SK-N-MC (cell line): Measurements from ENCODE around the gene PGAM5.

Experiments
- EZH2 ChIP-seq: fragments of 200-600 bp; sonication (generic); IDR thresholded peaks from one replicate; pipeline ENCODE4 v1.6.1; 2017; ENCODE audit warnings: antibody characterized with exemption
- POLR2AphosphoS5 ChIP-seq: IDR thresholded peaks from 2 replicates; pipeline ENCODE4 v1.6.1; 2012; ENCODE audit warnings: mild to moderate bottlenecking, low read depth, low read length, borderline replicate concordance

GRCh38 chr12:132761032-132761920 is 50.6 kb downstream of the PGAM5 start, which contains the start of gene ANKLE2:
- TF ChIP-seq EZH2 (no peak), POLR2AphosphoS5 (no peak)
